NCI-H128 (cell line): Measurements from ENCODE around the gene LRRC15.

Experiments
- DNase-seq: peaks from one replicate; lab custom pipeline; 2025; ENCODE audit not compliant: unreplicated experiment; lab: John Stamatoyannopoulos, UW

Gene LRRC15

GRCh38 chr3:194386066-194386465, 16.5 kb upstream of the LRRC15 start:
- DNase-seq, result no peak

- no peak for DNase-seq
Measured at GRCh38 chr3:194384569-194385001, 15.0 kb upstream of the LRRC15 start.

GRCh38 chr3:194384156-194384555, 14.6 kb upstream of the LRRC15 start:
- DNase-seq, result no peak

GRCh38 chr3:194383276-194383940, 13.9 kb upstream of the LRRC15 start:
- no peak for DNase-seq

GRCh38 chr3:194382892-194383223, 13.3 kb upstream of the LRRC15 start:
- DNase-seq, result no peak

- DNase-seq, result no peak
Measured at GRCh38 chr3:194382196-194382891, 12.8 kb upstream of the LRRC15 start.

GRCh38 chr3:194381460-194381875, 11.9 kb upstream of the LRRC15 start:
- no peak for DNase-seq

- DNase-seq, result no peak
Measured at GRCh38 chr3:194380326-194380725, 10.8 kb upstream of the LRRC15 start.

GRCh38 chr3:194379651-194380050, 10.1 kb upstream of the LRRC15 start:
- no peak for DNase-seq

GRCh38 chr3:194379231-194379630, 9.7 kb upstream of the LRRC15 start:
- no peak for DNase-seq

GRCh38 chr3:194377708-194378107, 8.2 kb upstream of the LRRC15 start:
- DNase-seq, result no peak

- no peak for DNase-seq
Measured at GRCh38 chr3:194376241-194376560, 6.7 kb upstream of the LRRC15 start.

GRCh38 chr3:194375473-194376240, 6.1 kb upstream of the LRRC15 start:
- DNase-seq, result peak; percentile 50

- no peak for DNase-seq
Measured at GRCh38 chr3:194374935-194375334, 5.4 kb upstream of the LRRC15 start.

GRCh38 chr3:194373899-194374298, 4.4 kb upstream of the LRRC15 start:
- no peak for DNase-seq

GRCh38 chr3:194373028-194373427, 3.5 kb upstream of the LRRC15 start:
- no peak for DNase-seq

- DNase-seq, result no peak
Measured at GRCh38 chr3:194370753-194371152, 1.2 kb upstream of the LRRC15 start.

- no peak for DNase-seq
Measured at GRCh38 chr3:194368918-194369317, 625 bp downstream of the LRRC15 start.

- no peak for DNase-seq
Measured at GRCh38 chr3:194367992-194368841, 1.3 kb downstream of the LRRC15 start.

- DNase-seq, result no peak
Measured at GRCh38 chr3:194365978-194366490, 3.5 kb downstream of the LRRC15 start.

GRCh38 chr3:194365526-194365925, 4.0 kb downstream of the LRRC15 start:
- no peak for DNase-seq
